Duodenal mucosa (tissue), 2 donors: ENCODE data around the gene TMUB1.

ENCODE experiments used
- H3K27ac ChIP-seq: one replicate; pipeline ENCODE4 v1.7.0; 2013; ENCODE audit warnings: low read depth, low read length
- H3K27me3 ChIP-seq, 2 donors: one replicate each; pipeline ENCODE4 v1.7.0; 2013; ENCODE audit warnings: low read length in 2 of 2, control low read depth in 1 of 2; ENCODE audit not compliant: insufficient read depth in 2 of 2, control insufficient read depth in 1 of 2
- H3K36me3 ChIP-seq, 2 donors: one replicate each; pipeline ENCODE4 v1.7.0; 2013; ENCODE audit warnings: low read length in 2 of 2, control low read depth in 1 of 2; ENCODE audit not compliant: insufficient read depth in 2 of 2, control insufficient read depth in 1 of 2
- H3K4me1 ChIP-seq, 2 donors: one replicate each; pipeline ENCODE4 v1.7.0; 2013; ENCODE audit warnings: low read length in 2 of 2, control low read depth in 1 of 2; ENCODE audit not compliant: insufficient read depth in 2 of 2, control insufficient read depth in 1 of 2
- H3K4me3 ChIP-seq, 2 donors: one replicate each; pipeline ENCODE4 v1.7.0; 2013; ENCODE audit warnings: low read length in 2 of 2, low read depth in 1 of 2
- H3K9ac ChIP-seq, 2 donors: one replicate each; pipeline ENCODE4 v1.7.0; 2013; ENCODE audit warnings: low read length in 2 of 2, low read depth in 1 of 2
- H3K9me3 ChIP-seq, 2 donors: one replicate each; pipeline ENCODE4 v1.7.0; 2013; ENCODE audit warnings: low read length in 2 of 2, control low read depth in 1 of 2; ENCODE audit not compliant: control insufficient read depth in 1 of 2

The TMUB1 gene

GRCh38 chr7:151076863-151077704 is 6.2 kb downstream of the TMUB1 start:
- peaks cover 18 to 35% of the 10 kb centered on the region in 2 donors for H3K4me1 ChIP-seq
- no peaks in the 10 kb centered on the region for H3K9me3 ChIP-seq
- no peak overlapping the region for H3K4me3 ChIP-seq
- H3K27me3 ChIP-seq, result no peaks in the 10 kb centered on the region
- H3K9ac ChIP-seq, result no peak overlapping the region
- H3K27ac ChIP-seq, result no peak overlapping the region
- H3K36me3 ChIP-seq, result peaks cover 12 to 53% of the 10 kb centered on the region in 2 donors

- Histone ChIP-seq H3K9ac (no peak overlapping the region), H3K36me3 (peaks cover 12 to 64% of the 10 kb centered on the region in 2 donors), H3K27me3 (no peaks in the 10 kb centered on the region), H3K4me3 (no peak overlapping the region), H3K4me1 (peaks cover 15 to 27% of the 10 kb centered on the region in 2 donors), H3K27ac (no peak overlapping the region), H3K9me3 (no peaks in the 10 kb centered on the region)
Observed at GRCh38 chr7:151075978-151076426, 7.3 kb downstream of the TMUB1 start.

GRCh38 chr7:151075662-151075971 is 7.7 kb downstream of the TMUB1 start:
- H3K4me1 ChIP-seq, result peaks cover 15 to 25% of the 10 kb centered on the region in 2 donors
- no peak overlapping the region for H3K9ac ChIP-seq
- no peaks in the 10 kb centered on the region for H3K27me3 ChIP-seq
- H3K4me3 ChIP-seq, result no peak overlapping the region
- no peak overlapping the region for H3K27ac ChIP-seq
- peaks cover 13 to 68% of the 10 kb centered on the region in 2 donors for H3K36me3 ChIP-seq
- no peaks in the 10 kb centered on the region for H3K9me3 ChIP-seq

GRCh38 chr7:151074817-151075661 is 8.3 kb downstream of the TMUB1 start:
- H3K4me1 ChIP-seq, result peaks cover 15 to 23% of the 10 kb centered on the region in 2 donors
- no peak overlapping the region for H3K9ac ChIP-seq
- H3K27ac ChIP-seq, result no peak overlapping the region
- H3K4me3 ChIP-seq, result no peak overlapping the region
- peaks cover 17 to 74% of the 10 kb centered on the region in 2 donors for H3K36me3 ChIP-seq
- H3K27me3 ChIP-seq, result no peaks in the 10 kb centered on the region
- no peaks in the 10 kb centered on the region for H3K9me3 ChIP-seq

GRCh38 chr7:151073990-151074389 is 9.3 kb downstream of the TMUB1 start:
- H3K9ac ChIP-seq, result no peak overlapping the region
- no peak overlapping the region for H3K4me3 ChIP-seq
- H3K27me3 ChIP-seq, result no peaks in the 10 kb centered on the region
- H3K9me3 ChIP-seq, result no peaks in the 10 kb centered on the region
- H3K4me1 ChIP-seq, result peaks cover 6 to 12% of the 10 kb centered on the region in 2 donors
- no peak overlapping the region for H3K27ac ChIP-seq
- peaks cover 26 to 81% of the 10 kb centered on the region in 2 donors for H3K36me3 ChIP-seq

- H3K36me3 ChIP-seq, result peaks cover 37 to 84% of the 10 kb centered on the region in 2 donors
- H3K4me1 ChIP-seq, result no peaks in the 10 kb centered on the region
- no peaks in the 10 kb centered on the region for H3K27me3 ChIP-seq
- H3K4me3 ChIP-seq, result no peak overlapping the region
- H3K27ac ChIP-seq, result no peak overlapping the region
- no peak overlapping the region for H3K9ac ChIP-seq
- H3K9me3 ChIP-seq, result no peaks in the 10 kb centered on the region
Observed at GRCh38 chr7:151071032-151071866, 12.0 kb downstream of the TMUB1 start.

- Histone ChIP-seq H3K9me3 (no peaks in the 10 kb centered on the region), H3K36me3 (peaks cover 37 to 84% of the 10 kb centered on the region in 2 donors)
Observed at GRCh38 chr7:151070574-151070960, 12.7 kb downstream of the TMUB1 start.

GRCh38 chr7:151069841-151070573 is 13.3 kb downstream of the TMUB1 start:
- H3K4me1 ChIP-seq, result no peaks in the 10 kb centered on the region
- H3K27me3 ChIP-seq, result no peaks in the 10 kb centered on the region
- H3K9ac ChIP-seq, result no peak overlapping the region
- no peak overlapping the region for H3K4me3 ChIP-seq
- H3K36me3 ChIP-seq, result peaks cover 37 to 84% of the 10 kb centered on the region in 2 donors
- H3K9me3 ChIP-seq, result no peaks in the 10 kb centered on the region
- no peak overlapping the region for H3K27ac ChIP-seq

More at GRCh38 chr7:151070574-151070960, 12.7 kb downstream of the TMUB1 start:
- Histone ChIP-seq H3K4me1 (no peaks in the 10 kb centered on the region), H3K27me3 (no peaks in the 10 kb centered on the region), H3K9ac (no peak overlapping the region), H3K4me3 (no peak overlapping the region), H3K27ac (no peak overlapping the region)

GRCh38 chr7:151068069-151068773 is 15.1 kb downstream of the TMUB1 start:
- H3K9ac ChIP-seq, result no peak overlapping the region
- peaks cover 34 to 76% of the 10 kb centered on the region in 2 donors for H3K36me3 ChIP-seq
- H3K4me1 ChIP-seq, result no peaks in the 10 kb centered on the region
- H3K4me3 ChIP-seq, result no peak overlapping the region
- no peaks in the 10 kb centered on the region for H3K27me3 ChIP-seq
- H3K27ac ChIP-seq, result no peak overlapping the region
- no peaks in the 10 kb centered on the region for H3K9me3 ChIP-seq
